NCI-H1105 treated with DMSO at 0.1 percent for 48 hours (cell line): ENCODE data around the gene RNF10.
"Not testable (repeated sequence)": the region's sequence is repeated elsewhere in the genome, so short reads cannot be mapped to it uniquely, and the experiment has no call there.

Experiments used
- DNase-seq: peaks from one replicate; lab custom pipeline; 2025; lab: John Stamatoyannopoulos, UW

RNF10 gene

GRCh38 chr12:120528861-120529525, 5.2 kb upstream of the RNF10 start, which contains the start of gene COQ5:
Gene COQ5, minus strand, starts transcription at chr12:120529158. Its CDS starts 17 bp downstream, at chr12:120529141.
- DNase-seq: peak; percentile 81

GRCh38 chr12:120529641-120530417, 4.3 kb upstream of the RNF10 start:
- peak; percentile 33 for DNase-seq

- DNase-seq: not testable (repeated sequence)
Measured at GRCh38 chr12:120530418-120530761, 3.8 kb upstream of the RNF10 start.

- DNase-seq: no peak
Measured at GRCh38 chr12:120532701-120533238, 1.4 kb upstream of the RNF10 start.

GRCh38 chr12:120534703-120535655, 823 bp downstream of the RNF10 start:
- peak; percentile 49 for DNase-seq

GRCh38 chr12:120536064-120536791, 2.1 kb downstream of the RNF10 start:
- no peak for DNase-seq

- DNase-seq: no peak
Measured at GRCh38 chr12:120537856-120538220, 3.7 kb downstream of the RNF10 start.

- no peak for DNase-seq
Measured at GRCh38 chr12:120538281-120539156, 4.4 kb downstream of the RNF10 start.

- no peak for DNase-seq
Measured at GRCh38 chr12:120539303-120539702, 5.1 kb downstream of the RNF10 start.

GRCh38 chr12:120540445-120540844, 6.3 kb downstream of the RNF10 start:
- DNase-seq: no peak

- DNase-seq: no peak
Measured at GRCh38 chr12:120542166-120542565, 8.0 kb downstream of the RNF10 start.

GRCh38 chr12:120544691-120545090, 10.5 kb downstream of the RNF10 start:
- DNase-seq: no peak

- DNase-seq: no peak
Measured at GRCh38 chr12:120546050-120546386, 11.9 kb downstream of the RNF10 start.

GRCh38 chr12:120554678-120555077, 20.5 kb downstream of the RNF10 start:
- no peak for DNase-seq

GRCh38 chr12:120557589-120557988, 23.4 kb downstream of the RNF10 start:
- no peak for DNase-seq

- DNase-seq: no peak
Measured at GRCh38 chr12:120562906-120563305, 28.8 kb downstream of the RNF10 start.

GRCh38 chr12:120563495-120563894, 29.3 kb downstream of the RNF10 start:
- DNase-seq: no peak

- no peak for DNase-seq
Measured at GRCh38 chr12:120571299-120571698, 37.1 kb downstream of the RNF10 start.

- DNase-seq: no peak
Measured at GRCh38 chr12:120573560-120573959, 39.4 kb downstream of the RNF10 start.

- DNase-seq: no peak
Measured at GRCh38 chr12:120574106-120574505, 40.0 kb downstream of the RNF10 start.

- peak; percentile 67 for DNase-seq
Measured at GRCh38 chr12:120579179-120579578, 45.0 kb downstream of the RNF10 start.
